ENCODE measurements around the gene CREM.

Gene CREM

DNA sequence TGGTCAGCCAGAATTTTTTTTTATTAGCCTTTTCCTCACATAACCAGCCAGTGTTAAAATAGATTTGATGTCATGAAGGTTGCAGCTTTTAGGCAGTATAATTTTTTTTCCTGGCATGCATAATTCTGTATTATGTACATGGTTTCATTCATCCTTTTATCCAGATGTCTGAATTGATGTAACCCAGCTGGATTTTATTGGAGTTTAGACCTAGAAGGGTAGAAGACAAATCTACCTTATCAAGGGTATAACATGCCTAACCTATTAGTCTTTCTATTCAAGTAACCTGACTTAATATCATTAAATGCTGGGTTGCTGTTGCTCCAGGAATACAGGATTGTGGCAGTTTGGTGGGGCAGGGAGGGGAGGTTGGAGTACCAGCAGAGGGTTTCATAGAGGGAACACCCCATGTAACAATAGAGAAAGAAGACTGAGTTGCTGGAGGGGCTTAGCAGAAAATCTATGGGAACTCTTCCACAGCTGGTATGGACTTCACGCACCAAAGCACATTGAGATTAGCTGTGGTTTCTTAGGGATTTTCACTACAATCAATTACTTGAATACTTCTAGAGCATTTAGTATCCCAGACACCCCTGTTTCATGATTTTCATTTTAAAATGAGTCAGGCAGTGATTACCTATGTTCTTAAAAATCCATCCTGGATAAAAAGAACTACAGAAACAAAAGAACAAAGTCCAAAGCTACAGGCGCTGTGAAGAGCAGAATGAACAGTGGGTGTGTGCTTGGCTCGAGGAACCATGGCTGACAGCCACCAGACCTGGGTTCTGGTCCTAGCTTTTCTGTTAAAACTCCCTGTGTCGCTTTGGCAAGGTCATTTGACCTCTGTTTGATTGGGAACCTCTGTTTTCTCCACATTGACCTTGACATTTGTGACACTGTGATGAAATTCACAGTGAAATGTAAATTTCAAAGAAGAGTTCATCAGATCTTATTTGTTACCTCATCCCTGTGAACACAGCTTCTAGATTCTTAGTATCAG lies 93.5 kb downstream of the CREM start:
- DNase-seq (ENCODE audit: low read depth in 2 of 2): no peak

DNA sequence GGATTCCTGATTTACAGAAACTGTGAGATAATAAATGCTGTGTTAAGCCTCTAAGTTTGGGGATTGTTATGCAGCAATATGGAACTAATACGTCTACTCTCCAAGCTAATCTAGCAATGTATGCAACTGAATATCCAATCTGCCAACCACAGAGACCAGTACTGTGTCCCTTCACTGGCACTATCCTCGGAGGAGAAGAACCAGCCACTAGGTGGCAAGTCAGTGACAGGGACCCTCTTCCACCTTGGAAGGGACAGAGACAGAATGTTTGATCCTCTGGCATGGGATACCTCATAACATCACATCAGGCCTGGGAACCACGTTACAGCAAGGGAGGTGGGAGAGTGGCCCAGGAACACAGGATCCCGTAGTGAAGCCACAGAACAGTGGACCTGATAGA lies 96.4 kb downstream of the CREM start:
- no peak for DNase-seq (ENCODE audit: low read depth in 2 of 2)

DNA sequence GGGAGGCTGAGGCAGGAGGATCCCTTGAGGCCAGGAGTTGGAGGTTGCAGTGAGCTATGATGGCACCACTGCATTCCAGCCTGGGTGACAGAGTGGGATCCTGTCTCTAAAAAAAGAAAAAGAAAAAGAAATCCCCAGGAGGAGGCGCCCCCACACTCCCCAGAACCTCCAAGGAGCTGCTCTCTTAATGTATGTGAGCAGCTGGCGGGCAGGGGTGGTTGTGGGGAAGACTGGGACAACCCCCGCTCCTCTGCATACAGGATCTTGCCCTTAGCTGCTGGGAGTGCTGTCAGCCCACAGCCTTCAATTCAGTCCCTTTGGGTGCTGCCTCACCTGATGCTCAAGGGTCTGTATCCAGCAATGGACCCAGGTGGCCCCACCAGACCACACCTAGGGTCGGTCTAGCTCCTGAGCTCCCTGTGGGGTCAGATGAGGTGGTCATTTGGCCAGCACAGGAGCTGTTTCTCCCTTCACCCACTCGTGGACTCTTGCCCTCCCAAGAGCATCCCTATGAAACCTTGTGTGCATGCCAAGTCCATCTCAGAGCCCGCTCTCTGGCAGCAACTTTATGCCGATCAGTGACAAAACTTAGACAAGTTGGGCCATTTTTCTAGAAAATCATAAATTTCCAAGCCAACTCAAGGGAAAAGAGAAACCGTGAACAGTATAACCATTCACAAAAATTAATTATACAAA lies 97.5 kb downstream of the CREM start:
- no peak for DNase-seq (ENCODE audit: low read depth in 2 of 2)

DNA sequence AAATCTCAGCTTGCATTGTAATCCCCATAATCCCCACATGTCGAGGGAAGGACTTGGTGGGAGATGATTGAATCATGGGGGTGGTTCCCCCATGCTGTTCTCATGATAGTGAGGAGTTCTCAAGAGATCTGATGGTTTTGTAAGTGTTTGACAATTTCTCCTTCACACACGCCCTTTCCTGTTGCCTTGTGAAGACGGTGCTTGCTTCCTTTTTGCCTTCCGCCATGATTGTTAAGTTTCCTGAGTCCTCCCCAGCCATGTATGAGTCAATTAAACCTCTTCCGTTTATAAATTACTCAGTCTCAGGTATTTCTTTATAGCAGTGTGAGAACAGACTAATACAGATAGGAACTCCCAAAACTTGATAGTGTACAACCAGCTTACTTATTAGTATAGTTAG lies 98.6 kb downstream of the CREM start:
- no peak for DNase-seq (ENCODE audit: low read depth in 2 of 2)

DNA sequence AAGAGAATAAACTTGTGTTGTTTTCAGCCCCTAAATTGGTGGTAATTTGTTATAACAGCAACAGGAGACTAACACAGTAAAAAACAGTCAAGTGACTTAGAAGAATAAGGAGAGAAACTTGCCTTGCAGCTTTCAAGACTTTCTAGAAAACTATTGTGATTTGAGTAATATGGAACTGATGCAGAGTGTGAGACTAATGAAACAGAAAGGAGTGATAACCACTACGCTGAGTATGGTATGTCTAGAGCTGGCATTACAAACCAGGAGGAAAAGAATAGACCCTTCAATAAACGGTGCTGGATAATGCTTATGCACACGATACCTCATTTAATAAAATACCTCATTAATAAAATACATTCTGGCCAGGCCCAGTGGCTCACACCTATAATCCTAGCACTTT lies 99.9 kb downstream of the CREM start:
- DNase-seq (ENCODE audit: low read depth in 2 of 2): no peak

DNA sequence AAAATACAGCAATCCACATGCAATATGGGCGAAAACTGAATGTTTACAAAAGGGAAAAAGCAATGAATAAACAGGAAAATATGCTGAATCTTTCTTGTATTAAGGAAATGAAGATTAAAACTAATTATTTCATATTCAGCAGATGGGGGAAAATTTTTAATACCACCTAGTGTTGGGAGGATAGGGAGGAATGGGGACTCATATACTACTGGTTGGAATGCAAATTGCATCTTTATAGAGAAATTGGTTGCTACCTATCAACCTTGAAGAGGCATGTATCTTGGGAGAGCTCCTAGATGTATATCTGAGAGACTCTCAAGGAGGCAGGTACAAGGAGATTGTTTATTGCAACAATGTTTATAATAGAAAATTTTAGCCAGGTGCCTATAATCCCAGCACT lies 101.4 kb downstream of the CREM start:
- DNase-seq (ENCODE audit: low read depth in 2 of 2): no peak

DNA sequence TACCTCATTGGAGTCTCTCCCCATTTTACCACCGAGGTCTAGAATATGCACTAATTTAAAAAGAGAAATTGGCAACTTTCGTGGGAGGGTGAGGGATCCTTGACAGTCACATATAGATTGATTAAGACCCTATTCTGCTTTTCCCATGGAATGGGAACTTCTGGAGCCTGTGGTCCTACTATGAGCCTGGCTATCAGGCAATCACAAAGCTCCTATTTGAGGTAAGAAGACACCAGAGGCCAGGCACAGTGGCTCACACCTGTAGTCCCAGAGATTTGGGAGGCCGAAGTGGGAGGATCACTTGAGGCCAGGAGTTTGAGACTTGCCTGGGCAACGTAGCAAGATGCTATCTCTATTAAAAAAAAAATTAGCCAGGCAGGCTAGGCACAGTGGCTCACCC lies 105.0 kb downstream of the CREM start:
- no peak for DNase-seq (ENCODE audit: low read depth in 2 of 2)

DNA sequence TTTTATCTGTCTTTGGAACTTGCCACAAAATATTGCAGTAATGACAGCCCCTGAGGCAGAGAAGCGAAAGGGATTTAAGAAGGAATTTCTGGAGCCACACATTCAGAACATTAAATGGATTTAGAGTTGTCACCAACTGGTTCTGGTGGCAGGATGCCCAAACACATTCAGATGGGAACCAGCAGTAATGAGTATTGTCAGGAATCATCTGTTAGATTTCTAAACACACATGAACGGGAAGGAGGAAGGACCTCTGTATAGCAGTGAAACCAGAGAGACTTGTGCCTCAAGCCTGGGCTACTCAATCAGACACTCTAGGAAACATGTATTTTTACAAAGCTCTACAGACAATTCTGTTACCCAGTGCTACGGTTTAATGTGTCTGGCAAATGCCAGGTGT lies 105.9 kb downstream of the CREM start:
- DNase-seq (ENCODE audit: low read depth in 2 of 2): no peak

DNA sequence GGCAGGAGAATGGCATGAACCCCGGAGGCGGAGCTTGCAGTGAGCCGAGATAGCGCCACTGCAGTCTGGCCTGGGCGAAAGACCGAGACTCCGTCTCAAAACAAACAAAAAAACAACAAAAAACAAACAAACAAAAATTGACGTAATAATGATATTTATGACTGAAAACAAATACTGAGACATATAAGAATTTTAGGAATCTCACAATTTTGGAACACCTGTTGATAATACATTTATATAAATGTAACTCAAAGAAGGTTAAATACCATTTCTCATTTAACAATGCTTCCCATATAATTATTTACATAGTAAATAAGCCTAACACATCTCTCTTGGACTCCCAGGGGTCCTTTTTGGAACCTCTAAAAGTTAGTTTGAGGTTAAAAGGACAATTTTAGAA lies 107.4 kb downstream of the CREM start:
- DNase-seq (ENCODE audit: low read depth in 2 of 2): no peak

DNA sequence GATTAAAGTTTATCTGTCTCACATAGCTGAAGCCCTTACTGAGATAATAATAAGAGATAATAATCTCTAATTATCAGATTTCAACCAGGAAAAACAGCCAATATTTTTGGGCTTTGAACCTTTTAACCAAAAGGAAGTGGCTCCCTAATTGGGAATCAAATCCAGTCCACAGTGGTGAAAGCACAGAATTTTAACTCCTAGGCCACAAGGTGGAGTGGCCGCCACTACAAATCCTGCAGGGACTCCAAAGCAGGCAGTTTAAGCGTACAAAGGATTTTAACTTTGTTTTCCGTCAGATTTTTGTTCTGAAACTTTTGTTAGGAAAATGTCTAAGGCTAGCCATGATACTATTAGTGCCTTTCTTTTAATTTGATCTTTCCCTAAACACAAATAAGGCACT lies 110.1 kb downstream of the CREM start:
- DNase-seq (ENCODE audit: low read depth in 2 of 2): no peak

DNA sequence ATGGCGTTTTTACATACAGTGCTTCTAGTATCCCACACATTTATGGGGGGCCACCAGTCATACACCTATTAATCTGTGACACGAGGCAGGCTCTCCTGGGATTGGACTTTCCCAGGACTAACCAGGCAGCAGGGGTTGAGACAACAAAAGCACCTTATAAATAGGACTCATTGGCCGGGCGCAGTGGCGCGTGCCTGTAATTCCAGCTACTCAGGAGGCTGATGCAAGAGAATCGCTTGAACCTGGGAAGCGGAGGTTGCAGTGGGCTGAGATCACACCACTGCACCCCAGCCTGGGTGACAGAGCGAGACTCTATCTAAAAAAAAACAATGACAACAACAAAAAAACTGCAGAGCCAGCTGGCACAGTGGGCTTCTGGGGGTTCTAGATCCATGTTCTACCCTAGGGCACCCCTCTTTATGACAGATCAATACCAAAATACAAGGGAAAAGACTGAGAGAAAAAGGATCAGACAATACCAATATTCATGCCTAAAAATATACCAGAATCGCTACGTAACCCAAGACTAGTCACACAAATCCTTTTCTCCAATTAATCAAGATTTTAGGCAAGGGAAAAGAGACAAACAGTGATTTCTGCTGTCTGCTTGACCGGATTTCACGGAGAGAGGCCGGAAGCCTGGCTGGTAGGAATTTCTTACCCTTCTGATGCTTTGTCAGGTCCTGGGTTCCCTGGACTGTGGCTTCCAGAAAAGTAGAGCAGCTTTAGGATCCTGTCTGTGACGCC lies 111.3 kb downstream of the CREM start:
- DNase-seq (ENCODE audit: low read depth in 2 of 2): no peak

DNA sequence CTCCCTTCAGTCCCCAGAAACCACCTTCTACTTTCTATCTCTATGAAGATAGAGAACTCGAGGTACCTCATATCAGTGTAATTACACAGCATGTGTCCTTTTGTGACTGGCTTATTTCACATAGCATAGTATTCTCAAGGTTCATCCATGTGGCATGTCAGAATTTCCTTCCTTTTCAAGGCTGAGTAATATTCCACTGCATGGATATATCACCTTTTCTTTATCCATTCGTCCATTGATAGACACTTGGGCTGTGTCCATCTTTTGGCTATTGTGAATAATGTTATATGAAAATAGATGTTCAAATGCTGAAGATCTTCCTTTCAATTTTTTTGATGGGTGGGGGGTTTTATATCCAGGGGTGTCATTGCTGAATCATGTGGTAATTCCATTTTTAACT lies 117.9 kb downstream of the CREM start:
- DNase-seq (ENCODE audit: low read depth in 2 of 2): no peak

DNA sequence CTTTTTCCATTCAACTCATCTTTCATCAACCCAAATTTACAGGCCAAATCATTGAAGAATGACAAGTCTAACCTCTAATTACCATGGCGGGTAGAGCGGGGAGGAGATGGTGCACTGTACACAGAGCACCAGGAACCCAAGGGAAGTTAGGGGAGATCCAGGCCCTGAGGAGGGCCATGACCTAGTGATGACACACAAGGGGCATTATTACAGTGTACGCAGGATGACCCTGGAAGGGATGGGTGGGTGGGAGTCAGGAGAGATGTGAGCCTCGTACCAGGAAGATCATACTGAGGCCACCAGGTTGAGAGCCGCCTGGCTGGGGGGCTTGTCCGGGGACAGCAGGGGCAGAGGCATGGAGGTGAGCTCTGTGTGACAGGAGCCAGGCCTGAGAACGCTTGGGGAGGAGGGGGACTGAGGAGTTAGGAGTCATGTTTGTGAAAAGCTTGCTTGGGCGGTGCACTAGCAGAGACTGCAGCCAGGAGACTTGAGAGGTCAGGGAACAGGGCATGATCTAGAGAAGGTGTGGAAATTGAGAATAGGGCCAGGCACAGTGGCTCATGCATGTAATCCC lies 120.2 kb downstream of the CREM start:
- DNase-seq (ENCODE audit: low read depth in 2 of 2): no peak

DNA sequence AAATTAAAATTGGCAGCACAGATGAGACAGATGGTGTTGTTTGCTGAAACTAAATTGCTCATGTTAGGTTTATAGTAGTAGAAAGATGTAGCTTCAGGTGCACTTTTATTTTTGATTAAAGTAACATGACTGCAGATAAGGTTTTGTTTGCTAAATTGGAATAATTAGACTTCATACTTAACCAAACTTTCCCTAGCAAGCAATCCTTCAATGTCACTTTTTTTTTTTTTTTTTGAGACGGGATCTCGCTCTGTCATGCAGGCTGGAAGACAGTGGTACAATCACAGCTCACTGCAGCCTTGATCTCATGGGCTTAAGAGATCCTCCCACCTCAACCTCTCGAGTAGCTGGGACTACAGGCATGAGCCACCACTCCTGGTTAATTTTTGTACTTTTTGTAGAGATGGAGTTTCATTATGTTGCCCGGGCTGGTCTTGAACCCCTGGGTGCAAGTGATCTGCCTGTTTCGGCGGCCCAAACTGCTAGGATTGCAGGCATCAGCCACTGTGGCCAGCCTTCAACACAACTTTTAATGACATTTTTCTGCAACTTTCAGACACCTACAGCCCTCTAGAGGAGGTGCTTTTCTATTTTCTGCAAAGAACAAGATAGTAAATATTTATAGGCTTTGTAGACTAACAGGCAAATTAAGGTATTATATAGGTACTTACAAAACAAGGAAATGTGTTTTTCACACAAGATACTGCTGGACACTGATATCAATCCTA lies 124.9 kb downstream of the CREM start:
- no peak for DNase-seq (ENCODE audit: low read depth in 2 of 2)

DNA sequence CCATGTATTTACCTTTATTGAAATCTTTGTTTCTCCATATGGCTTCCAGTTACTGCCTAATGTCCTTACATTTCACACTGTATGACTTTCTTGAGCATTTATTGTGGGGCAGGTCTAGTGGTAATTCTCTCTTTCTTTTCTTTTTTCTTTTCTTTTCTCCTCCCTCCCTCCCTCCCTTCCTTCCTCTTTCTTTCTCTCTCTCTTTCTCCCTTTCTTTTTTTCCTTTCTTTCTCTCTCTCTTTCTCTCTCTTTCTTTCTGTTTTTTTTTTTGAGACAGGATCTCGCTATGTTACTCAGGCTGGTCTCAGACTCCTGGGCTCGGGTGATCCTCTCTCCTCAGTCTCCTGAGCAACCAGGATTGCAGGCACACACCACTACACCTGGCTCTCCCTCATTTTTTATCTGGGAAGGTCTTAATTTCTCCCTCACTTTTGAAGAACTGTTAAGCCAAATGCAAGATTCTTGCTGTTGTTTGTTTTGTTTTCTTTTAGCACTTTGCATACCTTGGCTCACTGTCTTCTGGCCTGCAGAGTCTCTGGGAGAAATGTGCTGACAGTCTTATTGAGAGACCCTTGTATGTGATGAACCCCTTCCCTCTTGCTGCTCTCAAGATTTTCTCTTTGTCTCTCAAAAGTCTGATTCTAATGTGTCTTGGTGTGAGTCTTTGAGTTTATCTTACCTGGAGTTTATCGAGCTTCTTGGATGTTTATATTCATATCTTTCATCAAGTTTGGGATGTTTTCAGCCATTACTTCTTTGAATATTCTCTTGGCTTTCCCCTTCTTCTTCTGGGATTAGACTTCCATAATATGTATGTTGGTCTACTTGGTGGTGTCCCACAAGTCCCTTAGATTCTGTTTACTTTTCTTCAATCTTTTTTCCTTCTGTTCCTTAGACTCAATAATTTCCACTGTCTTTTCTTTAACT lies 130.7 kb downstream of the CREM start:
- no peak for DNase-seq (ENCODE audit: low read depth in 2 of 2)

DNA sequence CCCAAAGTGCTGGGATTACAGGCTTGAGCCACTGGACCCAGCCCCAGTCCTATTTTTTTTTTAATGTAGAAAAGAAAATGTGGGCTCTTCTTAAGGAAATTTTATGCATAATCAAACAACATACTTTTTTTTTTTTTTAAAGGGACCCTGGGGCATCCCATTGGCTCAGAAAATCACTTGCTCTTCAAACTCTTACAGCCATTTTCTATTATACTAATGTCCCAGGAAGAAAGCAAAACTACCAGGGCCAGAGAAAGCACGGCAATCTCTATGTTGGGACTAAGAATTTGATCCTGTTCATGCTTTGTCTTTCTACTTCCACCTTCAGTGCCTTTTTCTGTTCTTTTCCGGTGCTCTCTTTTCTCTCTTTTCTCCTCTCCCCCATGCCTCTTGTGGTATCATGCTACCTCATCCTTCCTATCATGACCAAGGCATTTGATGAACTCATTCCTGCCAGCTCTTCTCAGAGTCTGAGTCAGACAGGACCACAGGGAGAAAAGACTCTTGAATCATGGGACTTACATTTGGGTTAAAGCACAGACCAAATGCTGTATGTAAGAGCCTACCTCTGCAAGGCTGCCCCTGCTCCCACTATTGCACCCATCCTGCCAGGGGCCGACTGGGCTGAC lies 133.2 kb downstream of the CREM start:
- no peak for DNase-seq (ENCODE audit: low read depth in 2 of 2)

DNA sequence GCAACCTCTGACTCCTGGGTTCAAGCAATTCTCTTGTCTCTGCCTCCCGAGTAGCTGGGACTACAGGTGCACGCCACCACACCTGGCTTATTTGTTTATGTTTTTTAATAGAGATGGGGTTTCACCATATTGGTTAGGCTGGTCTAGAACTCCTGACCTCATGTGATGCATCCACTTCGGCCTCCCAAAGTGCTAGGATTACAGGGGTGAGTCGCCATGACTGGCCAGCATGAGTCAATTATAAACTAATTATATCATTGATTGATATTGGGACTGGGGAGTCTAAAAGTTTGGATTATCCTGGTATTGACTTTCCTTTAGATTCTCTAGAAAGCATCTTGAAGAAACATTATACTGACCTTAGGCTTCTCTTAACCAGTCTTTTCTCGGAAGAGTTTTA lies 135.8 kb downstream of the CREM start:
- no peak for DNase-seq (ENCODE audit: low read depth in 2 of 2)
